HG02852 (cell line): ENCODE data around the gene AKAIN1.

Experiments
- ATAC-seq: cut with Tn5 transposase; IDR thresholded peaks from one replicate; pipeline ENCODE4 v1.9.1; 2021; ENCODE audit warnings: mild to moderate bottlenecking, moderate library complexity; ENCODE audit not compliant: unreplicated experiment

The AKAIN1 gene

GRCh38 chr18:5097116-5097703, 99.8 kb downstream of the AKAIN1 start:
- no peak for ATAC-seq

- no peak for ATAC-seq
Measured at GRCh38 chr18:5095239-5095638, 101.8 kb downstream of the AKAIN1 start.

GRCh38 chr18:5093902-5094301, 103.2 kb downstream of the AKAIN1 start:
- ATAC-seq = no peak
